A673 (cell line): ENCODE data around the gene NDUFB6.

Experiments
- EZH2 ChIP-seq: fragments of 200-600 bp; sonication (generic); IDR thresholded peaks from 2 replicates; pipeline ENCODE4 v1.6.1; 2017; ENCODE audit warnings: borderline replicate concordance, low read depth, mild to moderate bottlenecking, mixed read lengths, antibody characterized with exemption, low read length; ENCODE audit not compliant: poor library complexity, severe bottlenecking
- TF ChIP-seq, protein P1 (sequence below): fragments of 300-800, 200-600 bp; sonication (generic); conservative IDR thresholded peaks from 2 replicates; pipeline ENCODE4 v1.5.1; 2017; ENCODE audit warnings: low read depth, mild to moderate bottlenecking, antibody characterized with exemption, low read length, moderate library complexity, mixed read lengths

DNA sequence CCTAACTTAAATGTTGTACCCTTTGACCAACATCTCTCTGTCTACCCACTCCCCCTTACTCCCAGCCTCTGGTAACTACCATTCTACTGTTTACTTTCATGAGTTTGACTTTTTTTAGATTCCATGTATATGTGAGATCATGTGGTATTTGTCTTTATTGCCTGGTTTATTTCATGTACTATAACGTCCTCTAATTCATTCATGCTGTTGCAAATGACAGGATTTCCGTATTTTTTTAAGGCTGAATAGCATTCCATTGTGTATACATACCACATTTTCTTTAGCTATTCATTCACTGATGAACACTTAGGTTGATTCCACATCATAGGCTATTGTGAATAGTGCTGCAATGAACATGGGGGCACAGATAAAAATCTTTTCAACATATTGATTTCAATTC, 11.8 kb upstream of the NDUFB6 start:
- TF ChIP-seq, protein P1, sequence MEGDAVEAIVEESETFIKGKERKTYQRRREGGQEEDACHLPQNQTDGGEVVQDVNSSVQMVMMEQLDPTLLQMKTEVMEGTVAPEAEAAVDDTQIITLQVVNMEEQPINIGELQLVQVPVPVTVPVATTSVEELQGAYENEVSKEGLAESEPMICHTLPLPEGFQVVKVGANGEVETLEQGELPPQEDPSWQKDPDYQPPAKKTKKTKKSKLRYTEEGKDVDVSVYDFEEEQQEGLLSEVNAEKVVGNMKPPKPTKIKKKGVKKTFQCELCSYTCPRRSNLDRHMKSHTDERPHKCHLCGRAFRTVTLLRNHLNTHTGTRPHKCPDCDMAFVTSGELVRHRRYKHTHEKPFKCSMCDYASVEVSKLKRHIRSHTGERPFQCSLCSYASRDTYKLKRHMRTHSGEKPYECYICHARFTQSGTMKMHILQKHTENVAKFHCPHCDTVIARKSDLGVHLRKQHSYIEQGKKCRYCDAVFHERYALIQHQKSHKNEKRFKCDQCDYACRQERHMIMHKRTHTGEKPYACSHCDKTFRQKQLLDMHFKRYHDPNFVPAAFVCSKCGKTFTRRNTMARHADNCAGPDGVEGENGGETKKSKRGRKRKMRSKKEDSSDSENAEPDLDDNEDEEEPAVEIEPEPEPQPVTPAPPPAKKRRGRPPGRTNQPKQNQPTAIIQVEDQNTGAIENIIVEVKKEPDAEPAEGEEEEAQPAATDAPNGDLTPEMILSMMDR = no peak
- no peak for TF ChIP-seq EZH2
